ENCODE results near the gene KANSL1L.
"Not testable (repeated sequence)": the region's sequence is repeated elsewhere in the genome, so short reads cannot be mapped to it uniquely, and the experiment has no call there.

KANSL1L gene

GRCh38 chr2:210171309-210172218 lies at the start of gene KANSL1L:
Gene KANSL1L, minus strand, starts transcription at chr2:210171409. Its CDS starts 16,827 bp downstream, at chr2:210154582.
- DNase-seq (ENCODE audit: low read depth), result peak; percentile 95

GRCh38 chr2:210215120-210215519 lies 43.9 kb upstream of the KANSL1L start:
- no peak for DNase-seq (ENCODE audit: low read depth)

- no peak for DNase-seq (ENCODE audit: low read depth)
Observed at GRCh38 chr2:210210185-210210584, 39.0 kb upstream of the KANSL1L start.

GRCh38 chr2:210207929-210208328 lies 36.7 kb upstream of the KANSL1L start:
- DNase-seq (ENCODE audit: low read depth), result no peak

- DNase-seq (ENCODE audit: low read depth), result no peak
Observed at GRCh38 chr2:210203558-210203957, 32.3 kb upstream of the KANSL1L start.

- DNase-seq (ENCODE audit: low read depth), result no peak
Observed at GRCh38 chr2:210203147-210203546, 31.9 kb upstream of the KANSL1L start.

GRCh38 chr2:210199854-210200253 lies 28.6 kb upstream of the KANSL1L start:
- no peak for DNase-seq (ENCODE audit: low read depth)

GRCh38 chr2:210199186-210199765 lies 28.1 kb upstream of the KANSL1L start:
- DNase-seq (ENCODE audit: low read depth), result no peak

- no peak for DNase-seq (ENCODE audit: low read depth)
Observed at GRCh38 chr2:210198326-210198725, 27.1 kb upstream of the KANSL1L start.

GRCh38 chr2:210197720-210198119 lies 26.5 kb upstream of the KANSL1L start:
- no peak for DNase-seq (ENCODE audit: low read depth)

GRCh38 chr2:210195101-210195852 lies 24.1 kb upstream of the KANSL1L start:
- DNase-seq (ENCODE audit: low read depth), result no peak

GRCh38 chr2:210190345-210190744 lies 19.1 kb upstream of the KANSL1L start:
- no peak for DNase-seq (ENCODE audit: low read depth)

GRCh38 chr2:210189452-210190138 lies 18.4 kb upstream of the KANSL1L start:
- no peak for DNase-seq (ENCODE audit: low read depth)

GRCh38 chr2:210188755-210189154 lies 17.5 kb upstream of the KANSL1L start:
- DNase-seq (ENCODE audit: low read depth), result no peak

GRCh38 chr2:210188190-210188589 lies 17.0 kb upstream of the KANSL1L start:
- DNase-seq (ENCODE audit: low read depth), result no peak

GRCh38 chr2:210183936-210184335 lies 12.7 kb upstream of the KANSL1L start:
- not testable (repeated sequence) for DNase-seq (ENCODE audit: low read depth)

- not testable (repeated sequence) for DNase-seq (ENCODE audit: low read depth)
Observed at GRCh38 chr2:210181606-210182088, 10.4 kb upstream of the KANSL1L start.

- DNase-seq (ENCODE audit: low read depth), result not testable (repeated sequence)
Observed at GRCh38 chr2:210181033-210181605, 9.9 kb upstream of the KANSL1L start.

- DNase-seq (ENCODE audit: low read depth), result no peak
Observed at GRCh38 chr2:210180477-210180876, 9.3 kb upstream of the KANSL1L start.

- DNase-seq (ENCODE audit: low read depth), result no peak
Observed at GRCh38 chr2:210179351-210179990, 8.3 kb upstream of the KANSL1L start.

- no peak for DNase-seq (ENCODE audit: low read depth)
Observed at GRCh38 chr2:210177769-210178168, 6.6 kb upstream of the KANSL1L start.

Data from stimulated activated CD4-positive, alpha-beta T cell treated with anti-CD3 and anti-CD28 coated beads, Interleukin-2, amount 100 ng/mL, for 4 hours (primary cell).